Mucosa of gallbladder (tissue), 1 donor: ENCODE measurements around the gene ADGRA1. TPM values are rescaled to one million over a fixed set of nuclear protein-coding genes. Genes with fewer than 3 reads are reported as not detected.
"Not testable (repeated sequence)": the region's sequence is repeated elsewhere in the genome, so short reads cannot be mapped to it uniquely, and the experiment has no call there.

Experiments
- DNase-seq: peaks from one replicate; pipeline ENCODE4 v3.0.0-alpha.2; 2020; ENCODE audit warnings: low spot score
- total RNA-seq: library from RNA; stranded (reverse); gene quantifications from one replicate; pipeline ENCODE4 v1.2.1, GENCODE V29; 2021
- donor health status: DM: no; HTN: no; CAD: no.

ADGRA1 gene
- not detected for total RNA-seq

- DNase-seq, result no peak
Observed at GRCh38 chr10:133087679-133088178, at the start of gene ADGRA1. ADGRA1 (plus strand) TSS chr10:133087924; CDS start chr10:133088910, 986 bp downstream.

GRCh38 chr10:133038036-133038823, 49.5 kb upstream of the ADGRA1 start:
- no peak for DNase-seq

- no peak for DNase-seq
Observed at GRCh38 chr10:133039107-133039802, 48.5 kb upstream of the ADGRA1 start.

DNA sequence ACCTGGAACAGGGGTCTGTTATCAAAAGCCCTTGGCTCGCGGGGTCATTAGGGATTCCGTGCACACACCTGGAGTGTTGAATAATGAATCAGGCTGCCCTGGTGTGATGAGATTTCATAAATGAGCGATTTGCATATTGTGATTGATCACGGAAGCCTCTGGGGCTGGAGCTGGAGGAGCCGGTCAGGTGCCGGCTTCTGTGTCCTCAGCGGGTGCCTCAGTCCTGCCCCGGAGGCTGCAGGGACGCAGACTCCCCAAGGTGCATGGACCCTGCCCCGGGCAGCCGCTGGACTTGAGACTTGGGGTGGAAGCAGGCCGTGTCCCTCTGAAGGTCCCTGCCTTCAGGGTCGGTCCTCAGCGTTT, 47.9 kb upstream of the ADGRA1 start:
- no peak for DNase-seq

DNA sequence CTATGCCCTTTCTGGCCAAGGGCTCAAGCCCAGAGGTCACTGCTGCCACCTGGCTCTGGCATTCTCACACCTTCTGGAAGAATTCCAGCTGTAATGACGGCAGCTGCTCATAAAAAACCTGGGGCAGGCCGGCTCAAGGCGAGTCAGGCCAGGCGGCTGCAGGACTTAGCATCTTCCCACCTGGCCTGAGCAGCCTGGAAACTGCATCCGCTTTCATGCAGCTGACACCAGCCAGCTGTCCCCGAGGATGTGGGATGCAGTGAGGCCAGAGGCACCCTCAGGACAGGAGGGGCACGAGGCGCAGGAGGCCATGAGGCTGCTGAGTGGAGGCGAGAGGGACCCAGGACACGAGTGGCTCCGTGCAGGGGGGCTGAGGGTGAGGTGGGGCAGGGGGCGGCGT, 47.5 kb upstream of the ADGRA1 start:
- no peak for DNase-seq

GRCh38 chr10:133041101-133041500, 46.6 kb upstream of the ADGRA1 start:
- DNase-seq, result no peak

DNA sequence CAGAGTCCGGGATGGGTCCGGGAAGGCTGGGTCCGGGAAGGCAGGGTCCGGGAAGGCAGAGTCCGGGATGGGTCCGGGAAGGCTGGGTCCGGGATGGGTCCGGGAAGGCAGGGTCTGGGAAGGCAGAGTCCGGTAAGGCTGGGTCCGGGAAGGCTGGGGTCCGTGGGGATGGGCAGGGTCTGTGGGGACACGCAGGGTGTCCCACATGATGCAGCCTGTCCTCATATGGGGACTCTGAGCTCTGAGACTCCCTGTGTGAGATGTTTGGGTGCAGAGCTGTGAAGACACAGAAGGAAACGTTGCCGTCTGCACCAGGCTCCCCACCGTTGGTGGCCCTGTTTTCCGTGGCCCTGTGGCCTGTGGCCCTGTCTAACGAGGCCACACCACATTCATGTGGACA, 45.7 kb upstream of the ADGRA1 start:
- no peak for DNase-seq

DNA sequence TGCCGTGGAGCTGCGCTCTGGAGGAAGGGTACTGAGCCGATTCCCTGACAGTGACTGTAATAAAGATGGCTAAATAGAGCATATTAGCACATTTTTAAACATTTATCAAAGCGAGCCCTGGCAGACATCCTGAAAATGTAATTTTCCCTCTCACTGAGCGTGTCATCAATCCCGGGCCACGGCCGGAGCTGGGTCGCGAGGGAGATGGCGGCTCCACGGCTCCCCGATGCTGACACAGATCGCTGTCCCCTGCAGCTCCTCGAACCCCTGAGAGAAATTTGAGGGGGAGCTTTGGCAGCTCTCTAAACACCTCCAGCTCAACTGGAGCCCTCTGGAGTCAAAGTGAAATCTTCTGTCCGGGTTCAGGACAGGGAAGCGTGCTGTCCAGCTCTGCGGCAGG, 44.9 kb upstream of the ADGRA1 start:
- no peak for DNase-seq

DNA sequence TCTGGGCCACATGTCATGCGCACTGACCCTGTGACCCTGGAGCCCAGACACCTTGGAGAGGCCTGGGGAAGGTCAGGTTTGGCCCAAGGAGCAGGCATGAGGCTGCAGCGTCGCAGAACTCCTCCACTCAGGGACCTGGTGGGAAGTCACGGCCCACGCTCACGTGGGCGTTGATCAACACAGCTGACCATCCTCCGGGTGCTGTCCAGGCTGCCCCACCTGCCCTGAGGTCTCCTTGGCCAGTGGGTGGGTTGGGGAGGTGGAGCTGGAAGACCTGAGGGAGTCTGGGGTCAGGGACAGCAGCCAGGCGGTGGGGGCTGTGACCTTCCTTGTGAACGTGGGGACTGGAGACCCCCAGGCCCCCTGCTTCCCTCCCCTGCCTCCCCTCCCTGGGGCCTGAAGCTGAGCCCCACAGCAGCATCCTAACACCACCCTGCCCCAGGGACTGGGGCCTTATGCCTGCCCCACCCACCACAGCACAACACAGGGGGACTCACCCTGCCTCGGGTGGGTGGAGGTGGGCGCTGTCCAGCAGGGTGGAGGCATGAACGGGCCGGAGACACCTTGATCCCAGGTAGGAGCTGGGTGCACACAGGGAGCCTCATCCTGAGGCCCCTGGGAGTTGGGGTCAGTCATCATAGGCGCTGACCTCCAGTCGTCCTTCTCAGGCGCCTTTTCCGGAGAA, 44.0 kb upstream of the ADGRA1 start:
- DNase-seq, result no peak

- DNase-seq, result no peak
Observed at GRCh38 chr10:133044401-133044811, 43.3 kb upstream of the ADGRA1 start.

DNA sequence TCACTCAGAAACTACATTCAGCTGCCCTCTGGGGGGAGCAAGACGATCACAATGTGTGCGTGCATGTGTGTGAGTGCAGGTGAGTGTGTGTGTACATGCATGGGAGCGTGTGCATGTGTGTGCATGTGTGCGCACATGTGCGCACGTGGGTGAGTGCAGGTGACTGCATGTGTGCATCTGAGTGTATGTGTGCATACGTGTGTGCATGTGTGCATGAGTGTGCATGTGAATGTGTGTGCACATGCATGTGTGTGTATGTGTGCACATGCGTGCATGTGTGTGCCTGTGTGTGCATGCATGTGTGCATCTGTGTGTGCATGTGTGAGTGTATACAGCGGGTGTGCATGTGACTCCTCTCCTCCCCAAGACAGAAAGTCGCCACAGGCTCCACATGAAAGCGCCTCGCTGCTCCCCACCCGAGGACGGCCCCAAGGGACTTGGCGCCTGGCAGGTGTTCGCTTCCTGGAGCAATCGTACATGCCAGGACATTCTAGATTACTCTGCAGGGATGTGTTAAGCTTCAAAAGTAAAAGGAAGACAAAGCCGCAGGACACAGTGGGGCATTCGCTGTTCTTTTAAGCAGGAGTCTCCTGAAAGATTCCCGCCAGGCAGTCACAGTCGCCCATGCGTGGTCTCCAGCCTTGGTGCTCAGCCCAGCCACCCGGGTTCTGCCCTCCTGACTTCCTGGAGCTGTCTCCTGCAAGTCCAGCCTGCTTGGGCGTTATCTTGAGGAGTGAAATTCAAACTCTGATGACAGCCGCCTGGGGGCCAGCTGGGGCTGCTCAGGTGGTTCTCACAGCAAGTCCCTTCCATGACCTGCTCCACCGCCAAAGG, 42.0 kb upstream of the ADGRA1 start:
- DNase-seq, result no peak

GRCh38 chr10:133046390-133046765, 41.3 kb upstream of the ADGRA1 start:
- DNase-seq, result no peak

DNA sequence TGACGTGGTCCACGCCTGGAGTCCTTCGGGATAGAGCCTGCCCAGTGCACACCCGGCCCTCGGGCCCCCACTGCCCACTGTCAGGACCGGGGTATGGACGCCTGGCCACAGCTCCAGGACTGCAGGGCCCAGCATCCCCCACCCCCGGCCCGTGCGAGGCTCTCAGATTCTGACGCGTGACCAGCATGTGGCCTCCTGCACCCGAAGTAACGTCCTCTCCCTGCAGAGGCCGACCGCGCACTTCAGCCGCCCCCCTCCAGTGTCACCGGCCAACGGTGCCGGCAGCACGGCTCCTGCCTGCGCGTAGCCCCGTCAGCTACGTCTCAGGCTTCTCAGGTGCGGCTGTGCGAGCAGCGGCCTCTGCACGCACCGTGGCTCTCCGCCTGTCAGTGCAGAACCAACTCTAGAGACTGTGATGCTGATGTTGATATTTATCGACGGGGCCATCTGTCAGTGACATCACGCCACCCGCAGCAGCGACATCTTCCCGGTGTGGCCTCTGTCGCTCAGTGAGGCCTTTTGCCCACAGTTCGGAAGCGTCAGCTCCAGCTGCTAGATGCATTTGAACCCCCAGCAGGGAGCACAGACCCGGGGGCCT, 40.1 kb upstream of the ADGRA1 start:
- no peak for DNase-seq

- DNase-seq, result no peak
Observed at GRCh38 chr10:133048266-133048665, 39.5 kb upstream of the ADGRA1 start.

DNA sequence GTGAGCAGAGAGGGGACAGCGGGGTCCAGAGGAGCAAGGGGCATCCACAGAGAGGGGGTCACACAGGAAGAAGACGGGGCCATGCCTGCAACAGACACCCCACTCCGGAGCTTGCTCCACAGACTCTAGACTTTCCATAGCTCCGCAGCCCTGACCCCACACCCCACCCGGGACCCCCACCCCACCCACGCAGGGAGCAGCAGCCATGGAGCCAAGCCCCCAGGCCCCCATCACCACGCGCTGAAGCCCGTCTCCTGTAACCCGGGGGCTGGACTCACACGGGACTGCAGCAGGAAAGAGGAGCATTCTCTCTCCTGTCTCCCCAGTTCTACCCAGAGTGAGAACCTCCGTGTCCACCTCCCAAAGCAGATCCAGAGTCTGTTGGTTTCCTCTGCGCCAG, 38.8 kb upstream of the ADGRA1 start:
- DNase-seq, result no peak

DNA sequence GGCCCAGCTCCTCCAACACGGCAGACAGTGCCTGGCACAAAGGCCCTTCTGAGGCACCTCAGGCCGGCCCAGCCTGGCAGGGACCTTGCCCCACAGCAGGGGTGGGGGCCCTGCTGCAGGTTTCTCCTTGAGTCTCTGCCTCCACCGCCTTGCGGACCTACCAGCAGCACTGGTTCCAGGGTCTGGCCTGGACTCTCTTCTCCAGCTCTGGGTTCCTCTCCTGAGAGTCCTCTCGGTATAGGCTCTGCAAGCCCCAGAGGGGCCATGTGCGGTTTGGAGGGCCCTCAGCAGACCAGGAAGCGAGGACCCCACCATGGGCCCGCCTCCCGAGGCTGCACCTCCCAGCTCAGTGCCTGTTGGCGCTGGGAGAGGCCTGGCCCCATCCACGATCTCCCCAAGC, 38.1 kb upstream of the ADGRA1 start:
- no peak for DNase-seq

GRCh38 chr10:133050371-133050770, 37.4 kb upstream of the ADGRA1 start:
- no peak for DNase-seq

DNA sequence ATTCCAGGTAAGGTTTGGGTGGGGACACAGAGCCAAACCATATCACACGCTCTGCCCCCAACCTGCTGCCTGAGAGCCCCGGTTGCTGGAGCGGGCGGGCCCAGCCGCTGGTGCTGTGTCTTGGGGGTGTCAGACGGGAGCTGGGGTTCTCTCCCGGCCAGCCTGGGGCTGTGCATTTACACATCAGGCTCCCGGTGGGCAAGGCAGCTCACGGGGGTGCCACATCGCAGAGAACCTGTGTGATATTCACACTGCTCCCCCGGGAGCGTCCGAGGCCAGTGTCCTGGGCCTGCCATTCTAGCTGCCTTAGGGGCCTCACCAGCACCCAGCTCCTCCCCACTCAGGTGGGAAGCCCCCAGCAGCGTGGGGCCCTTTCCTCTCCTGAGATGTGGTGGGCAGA, 35.6 kb upstream of the ADGRA1 start:
- DNase-seq, result no peak

GRCh38 chr10:133053527-133054133, 34.1 kb upstream of the ADGRA1 start:
- not testable (repeated sequence) for DNase-seq

DNA sequence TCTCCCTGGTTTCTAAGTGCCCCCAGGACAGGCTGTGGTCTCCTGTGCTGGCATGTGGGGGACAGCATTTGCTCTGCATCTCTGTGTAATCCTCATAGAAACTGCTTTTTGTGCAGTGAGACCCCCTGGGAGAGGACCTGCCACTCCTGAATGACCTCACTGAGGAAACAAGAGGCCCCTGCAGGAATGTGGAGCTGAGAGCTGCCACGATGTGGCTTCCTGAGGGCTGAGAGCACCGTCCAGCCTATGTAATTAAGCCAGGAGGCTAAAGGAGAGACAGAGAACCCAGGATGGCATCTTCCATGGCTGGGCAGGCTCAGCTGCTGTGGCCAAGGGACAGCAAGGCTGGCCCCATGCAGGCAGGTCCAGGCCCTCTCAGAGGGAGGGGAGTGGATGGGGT, 32.3 kb upstream of the ADGRA1 start:
- no peak for DNase-seq

- no peak for DNase-seq
Observed at GRCh38 chr10:133056001-133056400, 31.7 kb upstream of the ADGRA1 start.
